ENCODE measurements around the gene RERE.
A peak's percentile ranks its signal among the peaks of the same experiment; 100 is the strongest.
"Not testable (repeated sequence)": the region's sequence is repeated elsewhere in the genome, so short reads cannot be mapped to it uniquely, and the experiment has no call there.

Gene RERE

GRCh38 chr1:8465013-8465412, 352.4 kb downstream of the RERE start:
- peak in 1 of 2 donors; percentile 48 for DNase-seq

GRCh38 chr1:8464377-8464776, 353.1 kb downstream of the RERE start:
- DNase-seq, result no peak

GRCh38 chr1:8463144-8463927, 354.1 kb downstream of the RERE start:
- peak in 1 of 2 donors; percentile 33 for DNase-seq

GRCh38 chr1:8462371-8462892, 355.0 kb downstream of the RERE start:
- DNase-seq, result no peak

GRCh38 chr1:8461351-8462110, 355.9 kb downstream of the RERE start:
- no peak for DNase-seq

GRCh38 chr1:8460784-8461183, 356.7 kb downstream of the RERE start:
- no peak for DNase-seq

GRCh38 chr1:8460132-8460544, 357.3 kb downstream of the RERE start:
- DNase-seq, result peak in 1 of 2 donors; percentile 32

- DNase-seq, result no peak
Measured at GRCh38 chr1:8458607-8459006, 358.8 kb downstream of the RERE start.

- DNase-seq, result no peak
Measured at GRCh38 chr1:8457760-8458381, 359.6 kb downstream of the RERE start.

- no peak for DNase-seq
Measured at GRCh38 chr1:8456991-8457390, 360.4 kb downstream of the RERE start.

GRCh38 chr1:8456308-8456912, 361.0 kb downstream of the RERE start:
- no peak for DNase-seq

GRCh38 chr1:8455700-8456307, 361.6 kb downstream of the RERE start:
- DNase-seq, result no peak

- DNase-seq, result no peak
Measured at GRCh38 chr1:8450312-8450711, 367.1 kb downstream of the RERE start.

GRCh38 chr1:8448911-8449661, 368.4 kb downstream of the RERE start:
- DNase-seq, result no peak

- DNase-seq, result not testable (repeated sequence)
Measured at GRCh38 chr1:8448505-8448904, 368.9 kb downstream of the RERE start.

GRCh38 chr1:8447616-8448150, 369.8 kb downstream of the RERE start:
- DNase-seq, result no peak

- not testable (repeated sequence) for DNase-seq
Measured at GRCh38 chr1:8446119-8446518, 371.3 kb downstream of the RERE start.

- DNase-seq, result no peak
Measured at GRCh38 chr1:8443558-8444194, 373.8 kb downstream of the RERE start.

GRCh38 chr1:8441426-8441825, 376.0 kb downstream of the RERE start:
- DNase-seq, result no peak

- DNase-seq, result peak; percentile 72 to 82
Measured at GRCh38 chr1:8439015-8439702, 378.3 kb downstream of the RERE start.
